SK-N-SH (cell line): ENCODE measurements around the gene ZNF277. TPM values are rescaled to one million over a fixed set of nuclear protein-coding genes. Genes with fewer than 3 reads are reported as not detected.

Experiments
- CTCF ChIA-PET: fragments of 300-600, 350-600 bp; formaldehyde crosslinking; extraction: SDS; loops from one replicate; lab custom pipeline; 2021; lab: Yijun Ruan, JAX
- POLR2A ChIA-PET: fragments of 350-600 bp; sonication (Branson Sonifier 250); formaldehyde crosslinking; extraction: SDS; loops from one replicate; lab custom pipeline; 2020; ENCODE audit warnings: antibody characterized with exemption, inconsistent platforms; lab: Yijun Ruan, JAX
- DNase-seq: peaks from one replicate; pipeline ENCODE4 v3.0.0; 2012
- H2AFZ ChIP-seq: fragments of 200-600 bp; sonication (generic); 2 replicates; pipeline ENCODE4 v1.8.1; 2016; ENCODE audit warnings: antibody characterized with exemption, mild to moderate bottlenecking, low read depth
- H3F3A ChIP-seq: fragments of 200-600 bp; sonication (generic); replicated peaks from 2 replicates; pipeline ENCODE3; 2016; ENCODE audit warnings: antibody characterized with exemption, mild to moderate bottlenecking; ENCODE audit not compliant: insufficient read depth
- H3K27ac ChIP-seq, 2 experiments: fragments of 200-500 bp in 1 of 2; fragments of 200-600 bp in 1 of 2; sonication (Bioruptor generic) in 1 of 2; sonication (generic), shearing (Covaris generic) in 1 of 2; 2 replicates each; pipeline versions ENCODE4 v1.5.1 to v1.6.1; 2014 to 2016; ENCODE audit warnings: low read depth in 2 of 2, inconsistent platforms in 1 of 2, low read length in 1 of 2, mild to moderate bottlenecking in 1 of 2, mixed read lengths in 1 of 2
- H3K27me3 ChIP-seq: fragments of 200-600 bp; sonication (generic), shearing (Covaris generic); 2 replicates; pipeline ENCODE4 v1.6.1; 2016; ENCODE audit warnings: mixed run types; ENCODE audit not compliant: insufficient read depth
- H3K36me3 ChIP-seq, 2 experiments: fragments of 200-500 bp in 1 of 2; fragments of 200-600 bp in 1 of 2; sonication (Bioruptor generic) in 1 of 2; sonication (generic) in 1 of 2; replicated peaks in 1 of 2; 2 replicates each; pipeline versions ENCODE3 to v1.5.1; 2014 to 2016; ENCODE audit warnings: low read length in 1 of 2, mild to moderate bottlenecking in 1 of 2; ENCODE audit not compliant: insufficient read depth in 2 of 2, control insufficient read depth in 1 of 2
- H3K4me1 ChIP-seq, 2 experiments: fragments of 200-500 bp in 1 of 2; fragments of 200-600 bp in 1 of 2; sonication (Bioruptor generic) in 1 of 2; sonication (generic), shearing (Covaris generic) in 1 of 2; 2 replicates each; pipeline versions ENCODE4 v1.5.1 to v1.6.1; 2014 to 2016; ENCODE audit warnings: low read depth in 1 of 2, low read length in 1 of 2, mixed run types in 1 of 2; ENCODE audit not compliant: insufficient read depth in 2 of 2, control insufficient read depth in 1 of 2
- H3K4me2 ChIP-seq: fragments of 200-600 bp; sonication (generic), shearing (Covaris generic); 2 replicates; pipeline ENCODE4 v1.6.1; 2017; ENCODE audit warnings: mixed run types
- H3K4me3 ChIP-seq, 2 experiments: fragments of 200-500 bp in 1 of 2; fragments of 200-600 bp in 1 of 2; sonication (Bioruptor generic) in 1 of 2; sonication (generic), shearing (Covaris generic) in 1 of 2; 2 replicates each; pipeline versions ENCODE4 v1.5.1 to v1.8.1; 2014 to 2016; ENCODE audit warnings: low read depth in 2 of 2, inconsistent platforms in 1 of 2, low read length in 1 of 2, mild to moderate bottlenecking in 1 of 2, mixed read lengths in 1 of 2, moderate library complexity in 1 of 2
- H3K79me2 ChIP-seq: fragments of 200-600 bp; sonication (generic); 2 replicates; pipeline ENCODE4 v1.8.1; 2017; ENCODE audit warnings: mild to moderate bottlenecking; ENCODE audit not compliant: insufficient read depth
- H3K9ac ChIP-seq: fragments of 200-600 bp; sonication (generic); 2 replicates; pipeline ENCODE4 v1.6.1; 2017; ENCODE audit warnings: mixed run types
- H3K9me2 ChIP-seq: fragments of 200-600 bp; sonication (generic); 2 replicates; pipeline ENCODE4 v1.6.1; 2017; ENCODE audit warnings: mixed run types
- H3K9me3 ChIP-seq: fragments of 200-600 bp; sonication (generic); 2 replicates; pipeline ENCODE4 v1.6.1; 2017; ENCODE audit warnings: mixed run types, mild to moderate bottlenecking, moderate library complexity
- H4K20me1 ChIP-seq: fragments of 200-600 bp; sonication (generic); 2 replicates; pipeline ENCODE4 v1.6.1; 2017; ENCODE audit warnings: mild to moderate bottlenecking, mixed run types; ENCODE audit not compliant: insufficient read depth
- CHD2 ChIP-seq: fragments of 150-350 bp; IDR thresholded peaks from 2 replicates; pipeline ENCODE4 v1.6.1; 2018; ENCODE audit warnings: low read length; ENCODE audit not compliant: partially characterized antibody
- EP300 ChIP-seq, 2 experiments: IDR thresholded peaks; 2 replicates each; pipeline versions ENCODE4 v1.4.0 to v1.6.1; 2012; ENCODE audit warnings: borderline replicate concordance in 1 of 2, low read depth in 1 of 2, low read length in 1 of 2
- EZH2phosphoT487 ChIP-seq: fragments of 200-600 bp; sonication (generic); IDR thresholded peaks from 2 replicates; pipeline ENCODE4 v1.6.1; 2017; ENCODE audit warnings: low read depth, mixed run types, mild to moderate bottlenecking, antibody characterized with exemption, moderate library complexity, borderline replicate concordance
- FOXJ3 ChIP-seq: sonication (generic); formaldehyde crosslinking; IDR thresholded peaks from 2 replicates; pipeline ENCODE4 v1.5.1; 2020; ENCODE audit warnings: mild to moderate bottlenecking, missing genetic modification reagents
- FOXM1 ChIP-seq: IDR thresholded peaks from 2 replicates; pipeline ENCODE4 v1.4.0; 2012; ENCODE audit warnings: low read depth, mild to moderate bottlenecking
- GABPA ChIP-seq: IDR thresholded peaks from 2 replicates; pipeline ENCODE4 v1.4.0; 2012; ENCODE audit warnings: low read depth, mild to moderate bottlenecking
- GATA2 ChIP-seq: sonication (generic); formaldehyde crosslinking; IDR thresholded peaks from 2 replicates; pipeline ENCODE4 v1.5.0; 2020; ENCODE audit warnings: mild to moderate bottlenecking, missing genetic modification reagents
- JUND ChIP-seq: IDR thresholded peaks from 2 replicates; pipeline ENCODE4 v1.4.0; 2012
- MAX ChIP-seq: IDR thresholded peaks from 2 replicates; pipeline ENCODE4 v1.4.0; 2012; ENCODE audit warnings: low read depth
- MEF2A ChIP-seq: IDR thresholded peaks from 2 replicates; pipeline ENCODE4 v1.4.0; 2012; ENCODE audit warnings: low read depth, borderline replicate concordance
- MXI1 ChIP-seq: IDR thresholded peaks from 2 replicates; pipeline ENCODE4 v1.6.1; 2012; ENCODE audit warnings: mild to moderate bottlenecking, low read depth, low read length, improper control_type of control experiment
- NFIC ChIP-seq: IDR thresholded peaks from 2 replicates; pipeline ENCODE4 v1.4.0; 2012; ENCODE audit warnings: borderline replicate concordance
- NRF1 ChIP-seq: IDR thresholded peaks from 2 replicates; pipeline ENCODE4 v1.6.1; 2012; ENCODE audit warnings: low read depth, mild to moderate bottlenecking, low read length
- PBX3 ChIP-seq: IDR thresholded peaks from 2 replicates; pipeline ENCODE4; 2012
- POLR2AphosphoS5 ChIP-seq: IDR thresholded peaks from 2 replicates; pipeline ENCODE4 v1.6.1; 2012; ENCODE audit warnings: low read depth, low read length
- RFX5 ChIP-seq: IDR thresholded peaks from 2 replicates; pipeline ENCODE4 v1.6.1; 2012; ENCODE audit warnings: mild to moderate bottlenecking, improper control_type of control experiment, low read length
- RXRA ChIP-seq: IDR thresholded peaks from 2 replicates; pipeline ENCODE4 v1.4.0; 2012; ENCODE audit warnings: low read depth, mild to moderate bottlenecking, borderline replicate concordance
- SMC3 ChIP-seq: IDR thresholded peaks from 2 replicates; pipeline ENCODE4 v1.6.1; 2012; ENCODE audit warnings: low read depth, low read length, improper control_type of control experiment
- TCF12 ChIP-seq: IDR thresholded peaks from 2 replicates; pipeline ENCODE4 v1.4.0; 2012
- USF1 ChIP-seq: IDR thresholded peaks from 2 replicates; pipeline ENCODE4 v1.4.0; 2012; ENCODE audit warnings: low read depth, borderline replicate concordance
- YY1 ChIP-seq: IDR thresholded peaks from 2 replicates; pipeline ENCODE4 v1.4.0; 2012; ENCODE audit warnings: low read depth, mild to moderate bottlenecking
- WGBS: methylation state at CpG from one replicate; pipeline ENCODE4 v1.1.6; 2017; ENCODE audit warnings: low lambda C conversion rate; 5-methylcytosine and 5-hydroxymethylcytosine counted together
- polyA plus RNA-seq, 3 experiments: library from polyadenylated mRNA; depleted of rRNA; stranded (reverse); fragments of >200 nt; gene quantifications; 2 replicates each; pipeline ENCODE4 v1.2.3, GENCODE V29; 2012
- TF ChIP-seq, protein P1 (sequence below): IDR thresholded peaks from 2 replicates; pipeline ENCODE4 v1.4.0; 2012; ENCODE audit warnings: low read depth, borderline replicate concordance
- TF ChIP-seq, protein P2 (sequence below): fragments of 150-350 bp; IDR thresholded peaks from 2 replicates; pipeline ENCODE4 v1.6.1; 2017; ENCODE audit warnings: antibody characterized with exemption, low read length, low read depth, borderline replicate concordance

The ZNF277 gene
- polyA plus RNA-seq, 1 of the 3 experiments (the other 2 are of a cell fraction), result 11.5 TPM

DNA sequence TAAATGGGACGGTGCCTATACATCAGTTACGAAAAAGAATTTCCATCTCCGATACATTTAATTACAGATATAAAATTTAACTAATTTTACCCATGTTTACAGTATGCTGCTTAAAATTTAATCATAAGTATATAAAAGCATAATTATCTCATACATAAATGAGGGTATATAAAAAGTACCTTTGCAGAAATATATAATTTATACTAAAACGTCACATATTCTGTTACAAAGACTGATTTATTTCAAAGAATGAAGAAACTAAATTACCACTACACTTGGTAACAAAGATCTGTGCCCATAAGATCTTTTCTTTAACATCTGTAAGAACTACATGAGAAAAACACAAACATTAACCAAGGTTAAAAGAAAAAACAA, 3.1 kb upstream of the ZNF277 start (continued):
- TF ChIP-seq CHD2 (no peak), PBX3 (no peak), EP300 (IDR thresholded peaks at IDR 0.05; ENCODE audit: borderline replicate concordance in 1 of 2, low read depth in 1 of 2, low read length in 1 of 2) (no peak), TCF12 (no peak), EZH2phosphoT487 (no peak), FOXM1 (no peak), MAX (no peak), RXRA (no peak), GATA2 (CRISPR knock-in tag) (no peak), NFIC (no peak), FOXJ3 (CRISPR knock-in tag) (no peak)

- peak overlapping the region; percentile 87 for H3K4me2 ChIP-seq
- H3K9ac ChIP-seq, result peak overlapping the region; percentile 67
- peak overlapping the region; percentile 71 to 92; a peak in 3 of 4 replicates for H3K27ac ChIP-seq
- H3K79me2 ChIP-seq, result peaks cover 50% of the 10 kb centered on the region
- H4K20me1 ChIP-seq, result no peaks in the 10 kb centered on the region
- no peaks in the 10 kb centered on the region for H3K9me2 ChIP-seq
- peaks cover 0 to 16% of the 10 kb centered on the region in 2 experiments; a peak in 2 of 4 replicates for H3K4me1 ChIP-seq
- DNase-seq, result no peak
- no peaks in the 10 kb centered on the region for H3K36me3 ChIP-seq
- 1% methylated on average over 14 of the region's 14 CpGs for WGBS
- no peaks in the 10 kb centered on the region for H3F3A ChIP-seq
- CTCF ChIA-PET, result interaction anchor here (0.6 to 4.3 kb wide), 24 partner anchors 11 to 464 kb away, joined by 3 to 25 read pairs (median 3); no protein-coding TSS in a partner anchor
- H2AFZ ChIP-seq, result peak overlapping the region; percentile 94
- H3K9me3 ChIP-seq, result no peaks in the 10 kb centered on the region
- no peaks in the 10 kb centered on the region for H3K27me3 ChIP-seq
- POLR2A ChIA-PET, result interaction anchor here (0.7 to 2.4 kb wide), 4 partner anchors 57 to 271 kb away, joined by 3 to 13 read pairs (median 4); partner anchors contain the start of gene IFRD1
- peak overlapping the region; percentile 82 to 99 for H3K4me3 ChIP-seq
- TF ChIP-seq USF1, result no peak
- no peak for TF ChIP-seq PBX3
- TF ChIP-seq SMC3, result peak; percentile 12; the same call in 1 of the 2 replicates
- TF ChIP-seq RFX5, result no peak
- TF ChIP-seq, protein P1, sequence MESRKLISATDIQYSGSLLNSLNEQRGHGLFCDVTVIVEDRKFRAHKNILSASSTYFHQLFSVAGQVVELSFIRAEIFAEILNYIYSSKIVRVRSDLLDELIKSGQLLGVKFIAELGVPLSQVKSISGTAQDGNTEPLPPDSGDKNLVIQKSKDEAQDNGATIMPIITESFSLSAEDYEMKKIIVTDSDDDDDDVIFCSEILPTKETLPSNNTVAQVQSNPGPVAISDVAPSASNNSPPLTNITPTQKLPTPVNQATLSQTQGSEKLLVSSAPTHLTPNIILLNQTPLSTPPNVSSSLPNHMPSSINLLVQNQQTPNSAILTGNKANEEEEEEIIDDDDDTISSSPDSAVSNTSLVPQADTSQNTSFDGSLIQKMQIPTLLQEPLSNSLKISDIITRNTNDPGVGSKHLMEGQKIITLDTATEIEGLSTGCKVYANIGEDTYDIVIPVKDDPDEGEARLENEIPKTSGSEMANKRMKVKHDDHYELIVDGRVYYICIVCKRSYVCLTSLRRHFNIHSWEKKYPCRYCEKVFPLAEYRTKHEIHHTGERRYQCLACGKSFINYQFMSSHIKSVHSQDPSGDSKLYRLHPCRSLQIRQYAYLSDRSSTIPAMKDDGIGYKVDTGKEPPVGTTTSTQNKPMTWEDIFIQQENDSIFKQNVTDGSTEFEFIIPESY, result no peak
- TF ChIP-seq MXI1, result no peak; the same call in none of the 2 replicates
- no peak for TF ChIP-seq MEF2A
- no peak for TF ChIP-seq FOXM1
- peak; percentile 46 for TF ChIP-seq CHD2
- peak; percentile 54 for TF ChIP-seq GATA2 (CRISPR knock-in tag)
- TF ChIP-seq NRF1, result no peak
- no peak for TF ChIP-seq RXRA
- no peak for TF ChIP-seq JUND
- TF ChIP-seq YY1, result no peak
- no peak for TF ChIP-seq GABPA
- TF ChIP-seq EZH2phosphoT487, result no peak
- TF ChIP-seq TCF12, result 0 out of 2 replicates have a peak, but pooled peaks have one; percentile 21
- TF ChIP-seq, protein P2, sequence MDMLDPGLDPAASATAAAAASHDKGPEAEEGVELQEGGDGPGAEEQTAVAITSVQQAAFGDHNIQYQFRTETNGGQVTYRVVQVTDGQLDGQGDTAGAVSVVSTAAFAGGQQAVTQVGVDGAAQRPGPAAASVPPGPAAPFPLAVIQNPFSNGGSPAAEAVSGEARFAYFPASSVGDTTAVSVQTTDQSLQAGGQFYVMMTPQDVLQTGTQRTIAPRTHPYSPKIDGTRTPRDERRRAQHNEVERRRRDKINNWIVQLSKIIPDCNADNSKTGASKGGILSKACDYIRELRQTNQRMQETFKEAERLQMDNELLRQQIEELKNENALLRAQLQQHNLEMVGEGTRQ, result no peak
- no peak for TF ChIP-seq POLR2AphosphoS5
Measured at GRCh38 chr7:112204499-112205342, 1.8 kb upstream of the ZNF277 start.
